ENCODE measurements around the gene NDUFB8. TPM values are rescaled to one million over a fixed set of nuclear protein-coding genes. Genes with fewer than 3 reads are reported as not detected.
A peak's percentile ranks its signal among the peaks of the same experiment; 100 is the strongest.

The NDUFB8 gene
- total RNA-seq, 1 donor from 2014 or later: 431 TPM

- no peak for DNase-seq
- intact Hi-C loops (cut with DNase I): no loop called here
- ATAC-seq (ENCODE audit: poor library complexity): no peak
Measured at GRCh38 chr10:100553929-100554328, 24.3 kb upstream of the NDUFB8 start.

- ATAC-seq (ENCODE audit: poor library complexity) (no peak), DNase-seq (no peak)
- intact Hi-C loops (cut with DNase I): no loop called here
Measured at GRCh38 chr10:100551738-100552137, 22.1 kb upstream of the NDUFB8 start.

GRCh38 chr10:100551196-100551595 is 21.5 kb upstream of the NDUFB8 start:
- ATAC-seq (ENCODE audit: poor library complexity): no peak
- no peak for DNase-seq
- intact Hi-C loops (cut with DNase I): no loop called here

GRCh38 chr10:100544950-100545349 is 15.3 kb upstream of the NDUFB8 start:
- no peak for ATAC-seq (ENCODE audit: poor library complexity)
- intact Hi-C loops (cut with DNase I): no loop called here
- no peak for DNase-seq

GRCh38 chr10:100537475-100537874 is 7.8 kb upstream of the NDUFB8 start:
- intact Hi-C loops (cut with DNase I): no loop called here
- ATAC-seq (ENCODE audit: poor library complexity) (no peak), DNase-seq (no peak)

- ATAC-seq (ENCODE audit: poor library complexity) (peak; percentile 98), DNase-seq (peak; percentile 93)
- intact Hi-C loops (cut with DNase I): no loop called here
Measured at GRCh38 chr10:100535715-100536353, 6.2 kb upstream of the NDUFB8 start, which contains the start of gene HIF1AN. HIF1AN (plus strand) TSS chr10:100535943; CDS start chr10:100535959, 16 bp downstream.

GRCh38 chr10:100535338-100535714 is 5.7 kb upstream of the NDUFB8 start:
- intact Hi-C loops (cut with DNase I): no loop called here
- no peak for DNase-seq
- ATAC-seq (ENCODE audit: poor library complexity): peak; percentile 2

GRCh38 chr10:100534726-100535125 is 5.1 kb upstream of the NDUFB8 start:
- no peak for ATAC-seq (ENCODE audit: poor library complexity)
- intact Hi-C loops (cut with DNase I): no loop called here
- no peak for DNase-seq

GRCh38 chr10:100531761-100532160 is 2.1 kb upstream of the NDUFB8 start:
- intact Hi-C loops (cut with DNase I): no loop called here
- DNase-seq (no peak), ATAC-seq (ENCODE audit: poor library complexity) (no peak)

GRCh38 chr10:100528921-100529474 is 673 bp downstream of the NDUFB8 start:
- intact Hi-C loops (cut with DNase I): no loop called here
- no peak for ATAC-seq (ENCODE audit: poor library complexity)

GRCh38 chr10:100528123-100528886 is 1.4 kb downstream of the NDUFB8 start:
- ATAC-seq (ENCODE audit: poor library complexity) (no peak), DNase-seq (no peak)
- intact Hi-C loops (cut with DNase I): no loop called here

More at GRCh38 chr10:100528921-100529474, 673 bp downstream of the NDUFB8 start:
- DNase-seq: no peak

- intact Hi-C loops (cut with DNase I): no loop called here
- DNase-seq (no peak), ATAC-seq (ENCODE audit: poor library complexity) (no peak)
Measured at GRCh38 chr10:100524638-100525037, 5.0 kb downstream of the NDUFB8 start.

- DNase-seq (no peak), ATAC-seq (ENCODE audit: poor library complexity) (no peak)
- intact Hi-C loops (cut with DNase I): no loop called here
Measured at GRCh38 chr10:100524206-100524605, 5.5 kb downstream of the NDUFB8 start.

- no peak for ATAC-seq (ENCODE audit: poor library complexity)
- intact Hi-C loops (cut with DNase I): no loop called here
- no peak for DNase-seq
Measured at GRCh38 chr10:100522945-100523344, 6.7 kb downstream of the NDUFB8 start.

GRCh38 chr10:100522107-100522801 is 7.4 kb downstream of the NDUFB8 start:
- DNase-seq (no peak), ATAC-seq (ENCODE audit: poor library complexity) (no peak)
- intact Hi-C loops (cut with DNase I): no loop called here

GRCh38 chr10:100520811-100521210 is 8.9 kb downstream of the NDUFB8 start:
- no peak for ATAC-seq (ENCODE audit: poor library complexity)
- intact Hi-C loops (cut with DNase I): no loop called here
- no peak for DNase-seq

GRCh38 chr10:100519311-100520051 is 10.2 kb downstream of the NDUFB8 start, which contains the start of gene SEC31B:
SEC31B (minus strand) TSS chr10:100519861; CDS start chr10:100516952, 2,909 bp downstream.
- ATAC-seq (ENCODE audit: poor library complexity) (peak; percentile 89), DNase-seq (peak; percentile 63)
- intact Hi-C loops (cut with DNase I): loop anchor here (10.0 kb wide), 1 partner anchor 175 kb away; the partner anchor contains the start of gene SCD

- intact Hi-C loops (cut with DNase I): loop anchor here (10.0 kb wide), 1 partner anchor 174 kb away; the partner anchor contains the start of gene SCD
- ATAC-seq (ENCODE audit: poor library complexity) (peak; percentile 80), DNase-seq (peak; percentile 50)
Measured at GRCh38 chr10:100518761-100519241, 10.9 kb downstream of the NDUFB8 start.
